ENCODE measurements around the gene WWOX.

DNA sequence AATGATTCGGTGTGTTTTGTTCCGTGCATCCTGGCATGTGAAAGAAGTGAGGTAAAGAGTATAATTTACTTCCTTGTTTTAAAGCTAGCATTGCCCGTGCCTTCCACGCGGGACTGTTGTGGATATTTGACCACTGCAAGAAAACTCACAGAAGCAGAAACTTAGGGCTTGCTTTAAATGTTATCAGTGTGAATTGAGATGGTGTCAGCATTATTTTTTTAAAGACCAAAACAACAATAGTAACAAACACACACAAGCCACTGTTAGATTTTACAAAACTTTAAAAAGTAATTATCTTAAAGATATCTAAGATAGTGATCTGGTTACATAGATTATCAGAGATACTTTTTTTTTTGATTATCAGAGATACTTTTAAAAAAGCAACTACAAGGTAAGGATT lies 47.4 kb downstream of the WWOX start:
- TF ChIP-seq, protein P1, sequence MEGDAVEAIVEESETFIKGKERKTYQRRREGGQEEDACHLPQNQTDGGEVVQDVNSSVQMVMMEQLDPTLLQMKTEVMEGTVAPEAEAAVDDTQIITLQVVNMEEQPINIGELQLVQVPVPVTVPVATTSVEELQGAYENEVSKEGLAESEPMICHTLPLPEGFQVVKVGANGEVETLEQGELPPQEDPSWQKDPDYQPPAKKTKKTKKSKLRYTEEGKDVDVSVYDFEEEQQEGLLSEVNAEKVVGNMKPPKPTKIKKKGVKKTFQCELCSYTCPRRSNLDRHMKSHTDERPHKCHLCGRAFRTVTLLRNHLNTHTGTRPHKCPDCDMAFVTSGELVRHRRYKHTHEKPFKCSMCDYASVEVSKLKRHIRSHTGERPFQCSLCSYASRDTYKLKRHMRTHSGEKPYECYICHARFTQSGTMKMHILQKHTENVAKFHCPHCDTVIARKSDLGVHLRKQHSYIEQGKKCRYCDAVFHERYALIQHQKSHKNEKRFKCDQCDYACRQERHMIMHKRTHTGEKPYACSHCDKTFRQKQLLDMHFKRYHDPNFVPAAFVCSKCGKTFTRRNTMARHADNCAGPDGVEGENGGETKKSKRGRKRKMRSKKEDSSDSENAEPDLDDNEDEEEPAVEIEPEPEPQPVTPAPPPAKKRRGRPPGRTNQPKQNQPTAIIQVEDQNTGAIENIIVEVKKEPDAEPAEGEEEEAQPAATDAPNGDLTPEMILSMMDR (conservative IDR thresholded peaks at IDR 0.05; ENCODE audit: low read depth, low read length): no peak
- no peak for TF ChIP-seq EZH2 (IDR thresholded peaks at IDR 0.05; ENCODE audit: borderline replicate concordance, low read depth, low read length, poor library complexity, severe bottlenecking)

Data from A673 (cell line).